Germinal center (tissue), 1 donor: ENCODE data around the gene GNAI3.

Experiments used
- DNase-seq: peaks from one replicate; pipeline ENCODE4 v3.0.0; 2012; ENCODE audit warnings: mixed read lengths, low spot score

The GNAI3 gene

DNA sequence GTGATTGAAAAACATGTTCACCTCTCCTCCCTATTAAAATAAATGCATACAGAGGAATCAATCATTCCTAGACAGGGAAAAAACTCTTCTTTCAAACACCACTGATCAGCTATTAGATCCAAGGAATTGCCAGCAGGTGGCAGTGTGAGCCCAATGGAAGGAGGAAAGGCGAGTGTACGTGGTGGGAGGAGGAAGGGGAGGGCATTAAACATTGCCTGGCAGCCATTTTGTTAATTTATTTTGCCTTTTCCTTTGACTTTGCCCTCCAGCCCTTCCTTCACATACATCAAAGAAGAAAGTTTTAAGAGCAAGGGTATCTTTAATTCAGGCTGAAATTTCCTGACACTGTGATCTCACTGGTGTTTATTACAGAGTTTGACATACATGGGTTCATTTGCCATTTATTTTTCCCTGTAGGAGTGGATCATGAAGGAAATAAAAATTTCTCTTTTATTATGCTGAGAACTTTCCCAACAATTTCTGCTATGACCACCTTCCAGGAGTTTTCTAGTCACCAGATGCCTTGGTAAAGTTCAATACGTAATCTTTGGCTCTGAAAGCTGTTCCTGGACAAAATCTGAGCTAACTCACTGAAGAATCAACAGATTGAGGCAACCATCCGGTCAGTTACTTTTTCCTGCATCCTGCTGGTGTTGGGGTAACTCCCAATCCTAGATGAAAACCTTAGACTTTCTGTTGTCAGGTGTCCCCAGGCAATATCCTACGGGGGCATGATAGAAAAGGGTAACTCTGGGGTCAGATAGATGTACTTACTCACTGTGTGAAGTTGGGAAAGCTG lies 1.9 kb upstream of the GNAI3 start:
- peak; percentile 90 for DNase-seq

DNA sequence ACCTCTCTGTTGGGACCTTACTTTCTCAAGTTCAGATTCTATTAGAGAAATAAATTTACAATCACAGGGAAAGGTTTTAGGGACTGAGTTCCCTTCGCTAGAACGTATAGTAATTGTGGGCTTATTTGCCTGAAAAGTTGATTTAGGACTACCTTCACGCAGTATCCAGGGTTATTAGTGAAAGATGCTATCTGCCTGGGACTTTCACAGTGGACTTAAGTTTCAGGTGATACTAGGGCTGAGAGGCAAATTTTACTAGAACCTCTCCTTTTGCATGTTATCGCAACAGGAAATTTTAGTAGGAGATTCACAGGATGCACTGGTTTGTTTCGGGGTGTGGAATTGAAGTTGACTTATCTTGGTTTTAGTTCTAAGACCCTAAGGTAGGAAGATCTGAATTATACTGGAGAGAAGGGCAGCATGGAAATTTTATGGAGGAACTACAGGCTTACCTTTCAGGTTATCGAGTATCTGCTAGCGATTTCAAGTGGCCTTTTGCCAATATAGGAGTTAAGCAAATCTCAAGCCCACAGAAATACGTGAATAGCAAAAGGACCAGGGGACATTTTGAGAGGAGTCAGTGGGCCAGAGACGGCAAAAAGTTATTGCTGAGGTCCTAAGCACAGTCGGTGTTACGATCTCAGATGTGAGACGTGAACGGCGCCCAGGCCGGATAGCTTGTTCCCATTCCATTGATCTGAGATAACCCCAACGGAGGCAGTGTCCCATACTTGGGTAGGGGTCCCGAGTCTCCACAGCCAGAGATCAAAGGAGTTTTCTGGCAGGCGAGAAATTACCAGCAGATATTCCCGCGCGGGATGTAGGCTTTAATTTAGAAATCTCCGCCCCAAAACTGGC lies 723 bp upstream of the GNAI3 start:
- no peak for DNase-seq

DNA sequence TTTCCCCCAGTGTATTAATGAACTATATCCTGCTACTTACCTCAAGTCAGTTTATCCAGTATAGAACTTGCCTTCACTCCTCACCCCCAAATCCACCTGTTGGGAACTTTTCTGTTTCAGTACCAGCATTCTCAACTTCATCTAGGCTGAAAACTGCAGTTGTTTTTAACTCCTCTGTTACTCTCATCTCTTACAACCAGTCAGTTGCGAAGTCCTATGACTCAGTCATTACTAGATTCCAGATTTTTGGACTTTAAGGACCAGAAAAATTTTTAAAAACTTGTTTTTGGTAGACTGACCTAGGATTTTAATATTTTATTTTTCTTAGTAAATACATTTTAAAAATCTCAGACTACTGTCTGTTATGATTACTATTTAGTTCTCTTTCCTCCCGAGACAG lies 8.1 kb downstream of the GNAI3 start:
- no peak for DNase-seq

- no peak for DNase-seq
Observed at GRCh38 chr1:109557520-109557919, 9.1 kb downstream of the GNAI3 start.

DNA sequence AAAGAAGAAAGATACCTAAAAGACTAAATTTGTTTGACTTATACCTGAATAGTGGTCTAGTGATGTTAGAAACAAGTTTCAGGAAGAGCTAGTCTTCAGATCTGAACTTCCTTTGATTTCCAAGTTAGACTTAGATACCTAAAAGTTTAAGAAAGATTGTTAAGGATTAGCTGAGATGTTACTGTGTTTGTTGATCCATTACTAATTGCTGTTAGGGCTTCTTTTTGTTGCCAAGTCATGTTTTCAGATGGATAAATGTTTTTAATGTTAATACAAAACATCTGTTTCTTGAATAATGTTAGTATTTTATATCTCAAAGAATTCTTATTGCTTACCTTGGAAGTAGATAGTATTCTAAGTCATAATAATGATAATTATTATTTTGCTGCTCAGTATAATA lies 11.6 kb downstream of the GNAI3 start:
- DNase-seq: no peak

DNA sequence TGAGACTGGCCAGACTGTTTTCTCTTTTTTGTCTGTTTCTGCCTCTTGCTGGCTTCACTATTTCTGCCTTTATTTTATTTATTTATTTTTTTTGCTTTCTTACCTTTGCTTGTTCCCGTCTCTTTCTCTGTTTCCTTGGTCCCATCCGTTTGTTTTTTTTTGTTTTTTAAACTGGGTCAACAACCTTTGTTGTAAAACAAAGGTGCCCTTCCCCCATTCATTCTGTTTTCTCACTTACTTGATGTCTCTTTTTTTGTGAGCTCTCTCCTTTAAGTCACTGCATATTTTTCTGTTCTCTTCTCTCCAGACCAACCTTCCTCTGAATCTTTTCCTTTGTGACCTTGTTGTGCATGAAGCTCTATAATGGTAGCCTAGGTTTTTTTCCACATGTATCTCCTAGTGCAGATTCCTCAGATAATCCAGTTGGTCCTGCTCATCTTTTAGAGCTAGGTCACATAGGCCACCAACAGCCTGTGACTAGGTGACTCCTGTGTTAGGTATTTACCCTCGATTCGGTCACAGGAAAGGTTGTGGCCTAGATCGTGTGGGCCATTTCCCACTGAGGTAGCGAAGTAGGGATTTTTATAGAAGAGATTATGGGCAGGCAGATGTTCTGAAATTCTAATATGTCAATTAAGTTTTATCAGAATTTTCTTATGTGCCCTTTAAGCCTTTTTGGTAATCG lies 15.9 kb downstream of the GNAI3 start:
- no peak for DNase-seq

- DNase-seq: no peak
Observed at GRCh38 chr1:109565241-109565640, 16.8 kb downstream of the GNAI3 start.

DNA sequence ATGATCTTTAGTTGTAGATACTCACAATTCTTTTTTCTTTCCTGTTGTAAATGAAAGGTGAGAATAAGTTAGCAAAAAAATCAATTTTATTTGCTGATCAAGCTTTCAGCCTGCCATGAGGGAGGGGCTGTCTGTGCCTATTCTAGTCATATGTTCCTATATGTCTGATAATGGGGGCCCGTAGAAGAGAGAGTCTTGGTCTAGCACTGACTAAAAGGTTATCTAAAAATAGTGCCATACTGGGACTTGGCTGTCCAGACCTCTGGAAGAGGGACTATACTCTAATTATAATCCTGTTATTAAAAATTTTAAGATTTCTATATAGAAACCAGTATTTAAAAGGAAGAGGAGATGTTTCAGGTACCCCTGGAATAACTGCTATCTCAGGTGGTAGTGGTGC lies 18.6 kb downstream of the GNAI3 start:
- DNase-seq: no peak

GRCh38 chr1:109567877-109568672 lies 19.7 kb downstream of the GNAI3 start:
- DNase-seq: no peak

DNA sequence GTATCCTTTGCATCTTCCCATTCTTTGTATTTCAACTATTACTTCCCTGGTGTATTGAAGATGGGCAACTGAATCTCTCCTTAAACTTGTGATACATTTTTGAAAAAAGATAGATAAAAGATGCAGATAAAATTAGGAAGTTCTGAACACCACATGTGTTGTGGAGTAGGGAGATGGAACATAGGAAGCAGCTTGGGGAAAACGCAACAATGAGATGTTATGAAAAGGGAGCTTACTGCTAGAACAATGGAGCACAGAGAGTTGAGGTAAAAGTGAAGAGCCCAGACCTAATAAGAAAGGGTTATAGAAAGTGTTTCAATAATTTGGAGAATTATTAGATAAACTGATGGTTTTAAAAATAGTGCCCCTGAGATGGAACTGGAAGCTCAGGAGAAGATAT lies 20.9 kb downstream of the GNAI3 start:
- no peak for DNase-seq

- no peak for DNase-seq
Observed at GRCh38 chr1:109570414-109570813, 22.0 kb downstream of the GNAI3 start.

DNA sequence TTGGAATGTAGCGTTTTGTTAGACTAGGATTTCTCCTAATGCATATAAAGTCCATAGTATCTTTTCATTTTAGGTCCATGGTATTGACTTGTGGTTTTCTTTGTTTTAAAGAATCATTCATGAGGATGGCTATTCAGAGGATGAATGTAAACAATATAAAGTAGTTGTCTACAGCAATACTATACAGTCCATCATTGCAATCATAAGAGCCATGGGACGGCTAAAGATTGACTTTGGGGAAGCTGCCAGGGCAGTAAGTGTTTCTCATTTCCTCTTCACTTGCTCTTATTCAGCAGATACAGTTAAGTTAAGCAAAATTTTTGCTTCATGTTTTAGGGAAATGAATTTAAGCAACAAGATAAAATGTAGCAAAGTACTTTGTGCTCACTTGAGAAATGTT lies 25.4 kb downstream of the GNAI3 start:
- no peak for DNase-seq

- no peak for DNase-seq
Observed at GRCh38 chr1:109578947-109579443, 30.6 kb downstream of the GNAI3 start.

GRCh38 chr1:109579491-109579890 lies 31.1 kb downstream of the GNAI3 start:
- no peak for DNase-seq

DNA sequence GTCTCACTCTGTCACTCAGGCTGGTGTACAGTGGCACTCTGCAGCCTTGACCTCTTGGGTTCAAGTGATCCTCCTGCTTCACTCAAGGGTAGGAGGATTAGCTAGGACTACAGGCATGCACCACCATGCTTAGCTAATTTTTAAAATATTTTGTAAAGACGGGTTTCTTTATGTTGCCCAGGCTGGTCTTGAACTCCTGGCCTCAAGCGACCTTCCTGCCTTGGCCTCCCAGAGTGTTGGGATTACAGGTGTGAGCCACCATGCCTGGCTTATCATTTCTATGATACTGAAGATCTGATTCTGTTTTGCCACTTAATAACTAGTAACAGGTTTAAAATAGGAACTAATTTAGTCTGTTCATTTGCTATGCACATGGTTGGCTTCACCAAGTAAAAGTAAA lies 33.6 kb downstream of the GNAI3 start:
- no peak for DNase-seq

DNA sequence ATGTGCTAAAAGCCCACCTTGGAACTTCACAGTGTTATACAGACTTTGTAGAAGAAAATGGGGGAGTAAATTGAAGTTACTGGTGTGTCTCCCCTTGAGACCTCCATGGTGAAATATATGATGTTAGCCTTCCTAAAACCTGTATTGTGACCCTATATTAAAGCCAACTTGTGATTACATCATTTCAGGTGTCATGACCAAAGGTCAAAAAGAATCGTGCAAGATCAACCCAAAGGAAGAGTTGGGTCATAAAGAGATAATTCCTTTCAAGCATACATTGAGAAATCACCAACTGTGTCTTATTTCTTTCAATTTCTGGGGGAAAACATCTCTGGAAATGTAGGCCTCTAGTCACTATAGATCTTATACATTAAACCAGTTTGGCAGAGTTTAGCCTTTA lies 36.4 kb downstream of the GNAI3 start:
- no peak for DNase-seq

DNA sequence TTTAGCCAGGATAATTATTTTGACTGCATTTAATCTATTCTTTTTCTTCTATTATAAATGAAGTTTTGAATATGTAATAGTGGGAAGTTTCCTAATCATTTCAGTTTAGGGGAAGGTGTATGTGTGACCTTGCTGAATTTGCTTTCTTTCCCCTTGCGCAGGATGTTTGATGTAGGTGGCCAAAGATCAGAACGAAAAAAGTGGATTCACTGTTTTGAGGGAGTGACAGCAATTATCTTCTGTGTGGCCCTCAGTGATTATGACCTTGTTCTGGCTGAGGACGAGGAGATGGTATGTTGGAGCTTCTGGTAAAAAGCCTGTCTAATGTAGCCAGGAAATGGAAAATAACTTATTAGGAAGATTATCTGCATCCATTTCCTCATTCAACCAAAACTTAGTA lies 37.6 kb downstream of the GNAI3 start:
- no peak for DNase-seq

GRCh38 chr1:109589177-109589576 lies 40.8 kb downstream of the GNAI3 start:
- no peak for DNase-seq

- DNase-seq: no peak
Observed at GRCh38 chr1:109589679-109590078, 41.3 kb downstream of the GNAI3 start.

DNA sequence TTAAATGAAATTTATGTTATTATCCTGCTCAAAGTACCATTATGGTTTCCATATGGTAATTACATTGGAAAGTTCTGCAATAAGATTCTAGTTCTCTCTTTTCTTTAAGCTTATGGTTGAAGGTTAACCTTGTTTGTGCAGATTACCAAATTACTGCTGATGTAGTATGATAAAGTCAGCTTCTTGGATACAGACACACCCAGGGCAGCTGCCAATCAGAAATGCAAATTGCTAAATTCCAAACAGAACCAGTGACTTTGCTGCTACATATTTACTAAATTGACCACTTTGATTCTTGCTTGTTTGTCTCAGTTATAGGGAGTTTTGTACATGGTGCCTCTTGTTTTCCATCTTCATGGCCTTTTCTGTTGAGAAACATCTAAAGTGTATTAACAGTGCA lies 44.5 kb downstream of the GNAI3 start:
- no peak for DNase-seq

DNA sequence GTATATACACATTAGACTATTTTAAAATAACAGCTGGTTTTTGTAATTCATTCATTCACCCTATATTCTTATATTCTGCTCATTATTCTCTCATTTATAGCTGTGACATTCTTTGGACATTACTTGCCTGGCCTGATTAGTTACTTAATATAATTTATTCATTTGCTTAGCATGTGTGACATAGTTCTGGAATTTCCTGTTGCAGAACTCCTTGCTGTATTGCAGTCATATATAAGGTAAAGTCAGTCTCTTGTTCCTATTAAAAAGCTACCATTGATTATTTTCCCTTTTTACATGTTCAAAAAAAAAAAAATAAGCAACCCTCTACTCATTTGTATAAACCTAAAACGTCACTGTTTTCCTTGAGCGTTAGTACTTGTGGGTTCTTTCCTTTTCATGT lies 47.1 kb downstream of the GNAI3 start:
- no peak for DNase-seq

- DNase-seq: no peak
Observed at GRCh38 chr1:109598156-109598555, 49.7 kb downstream of the GNAI3 start.
